ENCODE measurements around the gene MRPL46.

DNA sequence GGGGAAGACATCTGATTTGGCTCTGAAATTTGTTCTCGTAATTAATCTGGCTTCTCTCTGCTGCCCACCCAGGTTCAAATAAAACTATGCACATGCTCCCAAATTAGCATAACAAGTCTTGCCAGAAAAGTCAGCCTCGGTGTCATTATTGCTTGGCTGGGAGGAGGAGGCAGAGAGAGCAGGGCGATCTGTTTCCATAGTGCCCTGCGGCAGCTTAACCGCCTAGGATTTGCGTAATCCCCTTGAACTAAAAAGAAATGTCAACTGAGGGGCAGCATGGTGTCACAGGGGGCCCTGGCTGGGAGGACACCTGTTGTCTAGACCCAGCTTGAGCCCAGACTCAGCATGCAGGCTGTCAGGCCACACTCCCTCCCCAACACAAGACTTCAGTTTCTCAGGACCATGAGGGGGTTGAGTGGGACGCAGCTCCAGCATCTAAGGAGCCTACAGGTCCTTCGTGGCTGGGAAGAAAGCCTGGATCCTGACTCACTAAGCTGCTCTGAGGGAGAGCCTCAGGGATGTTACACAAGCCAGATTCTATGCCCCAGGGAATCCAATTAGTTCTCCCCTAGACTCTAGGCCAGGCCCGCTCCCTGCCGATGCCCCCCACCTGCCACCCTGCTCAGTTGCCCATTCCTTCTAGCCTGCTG lies 17.6 kb upstream of the MRPL46 start:
- TF ChIP-seq CTCF (IDR thresholded peaks at IDR 0.05), result no peak
- no peak for TF ChIP-seq POLR2A (IDR thresholded peaks at IDR 0.05)
